ENCODE data around the gene HOATZ.
A peak's percentile ranks its signal among the peaks of the same experiment; 100 is the strongest.

The HOATZ gene

DNA sequence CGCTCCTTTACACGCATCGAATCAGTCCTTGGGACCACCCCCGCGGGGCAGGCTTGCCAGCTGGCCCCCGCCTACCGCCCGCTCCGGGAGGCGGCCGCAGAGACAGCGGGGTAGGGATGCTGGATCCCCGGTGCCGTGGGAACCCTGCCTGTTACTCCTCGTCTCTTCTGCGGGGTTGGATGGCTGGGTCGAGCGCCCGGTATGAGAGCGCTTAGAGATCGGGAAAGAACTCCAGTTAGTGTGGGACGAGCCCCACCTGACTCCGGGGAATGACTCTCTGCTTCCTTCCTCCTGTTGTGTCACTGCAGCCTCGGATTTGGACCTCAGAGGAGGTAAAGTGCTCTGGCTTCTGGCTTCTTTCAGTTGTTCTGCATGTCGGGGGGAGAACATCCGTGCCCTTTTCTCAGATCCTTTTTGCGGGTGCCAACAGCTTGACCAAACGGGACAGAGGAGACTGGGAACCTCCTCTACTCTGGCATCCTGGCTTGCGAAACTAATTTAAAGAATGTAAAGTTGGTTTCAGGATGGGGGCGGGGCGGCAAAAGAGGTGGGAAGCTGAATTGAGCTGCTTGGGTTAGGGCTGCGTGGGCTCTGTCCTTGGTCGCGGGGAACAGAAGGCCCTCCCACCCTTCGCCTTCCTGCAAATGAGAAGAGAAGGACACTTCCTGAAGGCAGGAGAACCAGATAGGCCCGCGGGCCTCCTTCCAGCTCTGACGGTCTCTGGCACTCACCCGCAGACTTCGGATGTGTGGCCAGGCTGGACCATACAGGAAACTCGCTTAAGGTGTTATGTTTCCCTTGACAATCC is 26.9 kb downstream of the HOATZ start:
- H3K4me3 ChIP-seq (ENCODE audit: insufficient read depth, low read depth, low read length) = peak overlapping the region; percentile 42
- H3K9me3 ChIP-seq (ENCODE audit: control insufficient read depth, low read length) = no peaks in the 10 kb centered on the region
- peaks cover 57% of the 10 kb centered on the region for H3K27me3 ChIP-seq (ENCODE audit: control insufficient read depth, insufficient read depth, low read length, poor library complexity, severe bottlenecking)
- H3K4me1 ChIP-seq (ENCODE audit: control insufficient read depth, insufficient read depth, low read length) = no peaks in the 10 kb centered on the region
- H3K27ac ChIP-seq (ENCODE audit: insufficient read depth, low read depth, low read length, poor library complexity, severe bottlenecking) = no peak overlapping the region
- WGBS, 2 experiments = 3% methylated on average over 41 of the region's 41 CpGs
- no peaks in the 10 kb centered on the region for H3K36me3 ChIP-seq (ENCODE audit: control insufficient read depth, insufficient read depth, low read length)

DNA sequence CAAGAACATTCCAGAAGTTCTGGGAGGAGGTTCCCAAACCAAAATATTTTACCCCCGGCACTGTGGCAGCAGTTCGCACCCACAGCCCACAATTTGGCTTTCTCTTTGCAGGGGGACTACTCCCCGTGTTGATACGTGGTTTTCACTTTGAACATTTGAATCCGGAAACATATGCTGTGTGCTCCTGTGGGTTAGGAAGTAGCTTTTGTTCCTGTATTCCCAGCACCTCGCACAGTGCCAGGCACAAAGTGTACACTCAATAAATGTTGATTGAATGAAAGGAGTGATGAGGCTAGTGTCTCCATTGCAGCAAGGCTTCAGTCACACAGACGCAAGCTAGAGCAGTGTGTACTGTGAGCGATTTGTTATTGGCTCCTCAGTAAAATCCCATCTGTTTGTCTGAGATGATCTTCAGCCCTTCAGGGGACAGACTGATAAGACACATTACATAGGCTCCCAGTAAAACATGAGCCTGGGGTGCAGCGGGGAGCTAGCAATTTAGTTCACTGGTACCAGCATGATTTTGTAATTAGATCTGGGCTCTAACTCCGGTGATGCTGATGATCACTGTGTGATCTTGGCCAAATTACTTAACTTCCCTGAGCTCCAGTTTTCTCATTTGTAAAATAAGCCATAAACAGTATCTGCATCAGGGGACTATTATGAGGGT is 28.2 kb downstream of the HOATZ start:
- peaks cover 57% of the 10 kb centered on the region for H3K27me3 ChIP-seq (ENCODE audit: control insufficient read depth, insufficient read depth, low read length, poor library complexity, severe bottlenecking)
- H3K36me3 ChIP-seq (ENCODE audit: control insufficient read depth, insufficient read depth, low read length) = no peaks in the 10 kb centered on the region
- no peak overlapping the region for H3K4me3 ChIP-seq (ENCODE audit: insufficient read depth, low read depth, low read length)
- no peak overlapping the region for H3K27ac ChIP-seq (ENCODE audit: insufficient read depth, low read depth, low read length, poor library complexity, severe bottlenecking)
- H3K4me1 ChIP-seq (ENCODE audit: control insufficient read depth, insufficient read depth, low read length) = no peaks in the 10 kb centered on the region
- H3K9me3 ChIP-seq (ENCODE audit: control insufficient read depth, low read length) = no peaks in the 10 kb centered on the region
- 89 to 91% methylated on average over 10 of the region's 10 CpGs for WGBS, 2 experiments

GRCh38 chr11:111548525-111548924 is 33.9 kb downstream of the HOATZ start:
- Histone ChIP-seq H3K4me1 (ENCODE audit: control insufficient read depth, insufficient read depth, low read length) (peaks cover 6% of the 10 kb centered on the region), H3K4me3 (ENCODE audit: insufficient read depth, low read depth, low read length) (no peak overlapping the region), H3K27ac (ENCODE audit: insufficient read depth, low read depth, low read length, poor library complexity, severe bottlenecking) (no peak overlapping the region), H3K9me3 (ENCODE audit: control insufficient read depth, low read length) (no peaks in the 10 kb centered on the region), H3K36me3 (ENCODE audit: control insufficient read depth, insufficient read depth, low read length) (no peaks in the 10 kb centered on the region), H3K27me3 (ENCODE audit: control insufficient read depth, insufficient read depth, low read length, poor library complexity, severe bottlenecking) (no peaks in the 10 kb centered on the region)
- 88 to 91% methylated on average over 2 of the region's 2 CpGs for WGBS, 2 experiments

- 80 to 83% methylated on average over 11 of the region's 11 CpGs for WGBS, 2 experiments
- Histone ChIP-seq H3K9me3 (ENCODE audit: control insufficient read depth, low read length) (no peaks in the 10 kb centered on the region), H3K4me1 (ENCODE audit: control insufficient read depth, insufficient read depth, low read length) (peaks cover 6% of the 10 kb centered on the region), H3K27me3 (ENCODE audit: control insufficient read depth, insufficient read depth, low read length, poor library complexity, severe bottlenecking) (no peaks in the 10 kb centered on the region), H3K36me3 (ENCODE audit: control insufficient read depth, insufficient read depth, low read length) (no peaks in the 10 kb centered on the region), H3K4me3 (ENCODE audit: insufficient read depth, low read depth, low read length) (no peak overlapping the region), H3K27ac (ENCODE audit: insufficient read depth, low read depth, low read length, poor library complexity, severe bottlenecking) (no peak overlapping the region)
These were observed 34.8 kb downstream of the HOATZ start for GRCh38 chr11:111549196-111549868.

DNA sequence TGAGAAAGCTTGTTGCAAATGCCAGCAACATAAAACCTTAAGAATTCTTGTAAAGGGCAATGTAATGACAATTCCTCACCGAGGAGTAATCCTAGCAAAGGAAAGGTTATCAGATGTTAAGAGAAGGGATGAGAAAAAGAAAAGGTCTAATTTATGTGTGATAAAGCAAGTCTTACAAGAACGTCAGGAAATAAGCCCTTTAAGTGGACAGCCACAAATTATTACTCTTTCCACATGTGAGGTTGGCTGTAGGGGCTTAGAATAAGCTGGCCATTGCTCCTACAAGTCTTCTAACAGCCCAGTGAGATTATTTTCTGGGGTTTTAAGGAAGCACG is 35.3 kb downstream of the HOATZ start:
- 88 to 92% methylated on average over 3 of the region's 3 CpGs for WGBS, 2 experiments
- no peak overlapping the region for H3K4me3 ChIP-seq (ENCODE audit: insufficient read depth, low read depth, low read length)
- H3K27me3 ChIP-seq (ENCODE audit: control insufficient read depth, insufficient read depth, low read length, poor library complexity, severe bottlenecking) = no peaks in the 10 kb centered on the region
- H3K36me3 ChIP-seq (ENCODE audit: control insufficient read depth, insufficient read depth, low read length) = no peaks in the 10 kb centered on the region
- no peak overlapping the region for H3K27ac ChIP-seq (ENCODE audit: insufficient read depth, low read depth, low read length, poor library complexity, severe bottlenecking)
- H3K4me1 ChIP-seq (ENCODE audit: control insufficient read depth, insufficient read depth, low read length) = peaks cover 6% of the 10 kb centered on the region
- no peaks in the 10 kb centered on the region for H3K9me3 ChIP-seq (ENCODE audit: control insufficient read depth, low read length)

- no peaks in the 10 kb centered on the region for H3K36me3 ChIP-seq (ENCODE audit: control insufficient read depth, insufficient read depth, low read length)
- peaks cover 6% of the 10 kb centered on the region for H3K4me1 ChIP-seq (ENCODE audit: control insufficient read depth, insufficient read depth, low read length)
- H3K27ac ChIP-seq (ENCODE audit: insufficient read depth, low read depth, low read length, poor library complexity, severe bottlenecking) = no peak overlapping the region
- no peak overlapping the region for H3K4me3 ChIP-seq (ENCODE audit: insufficient read depth, low read depth, low read length)
- no peaks in the 10 kb centered on the region for H3K27me3 ChIP-seq (ENCODE audit: control insufficient read depth, insufficient read depth, low read length, poor library complexity, severe bottlenecking)
- 91 to 94% methylated on average over 2 of the region's 2 CpGs for WGBS, 2 experiments
- H3K9me3 ChIP-seq (ENCODE audit: control insufficient read depth, low read length) = no peaks in the 10 kb centered on the region
These were observed 35.7 kb downstream of the HOATZ start for GRCh38 chr11:111550258-111550657.

DNA sequence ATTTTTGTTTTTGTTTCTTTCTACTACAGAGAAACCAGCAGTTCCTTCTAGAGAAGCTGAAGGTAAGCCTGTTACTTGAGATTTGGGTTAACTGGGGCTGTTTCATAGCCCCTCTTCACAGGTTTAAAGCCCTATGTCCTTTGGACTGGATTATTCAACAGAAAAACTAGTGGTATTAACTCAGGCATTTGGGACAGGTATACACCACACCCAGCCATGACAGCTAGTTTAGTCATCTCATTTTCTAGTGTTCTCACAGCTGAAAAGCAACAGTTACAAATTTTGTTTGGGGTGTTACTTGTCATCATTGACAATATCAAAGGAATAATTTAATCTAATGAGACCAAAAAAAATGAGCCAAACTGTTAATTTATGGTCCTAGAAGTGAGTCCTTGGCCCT is 40.0 kb downstream of the HOATZ start:
- H3K27ac ChIP-seq (ENCODE audit: insufficient read depth, low read depth, low read length, poor library complexity, severe bottlenecking) = no peak overlapping the region
- H3K4me3 ChIP-seq (ENCODE audit: insufficient read depth, low read depth, low read length) = no peak overlapping the region
- H3K36me3 ChIP-seq (ENCODE audit: control insufficient read depth, insufficient read depth, low read length) = no peaks in the 10 kb centered on the region
- no peaks in the 10 kb centered on the region for H3K27me3 ChIP-seq (ENCODE audit: control insufficient read depth, insufficient read depth, low read length, poor library complexity, severe bottlenecking)
- no peaks in the 10 kb centered on the region for H3K9me3 ChIP-seq (ENCODE audit: control insufficient read depth, low read length)
- H3K4me1 ChIP-seq (ENCODE audit: control insufficient read depth, insufficient read depth, low read length) = peaks cover 1% of the 10 kb centered on the region

DNA sequence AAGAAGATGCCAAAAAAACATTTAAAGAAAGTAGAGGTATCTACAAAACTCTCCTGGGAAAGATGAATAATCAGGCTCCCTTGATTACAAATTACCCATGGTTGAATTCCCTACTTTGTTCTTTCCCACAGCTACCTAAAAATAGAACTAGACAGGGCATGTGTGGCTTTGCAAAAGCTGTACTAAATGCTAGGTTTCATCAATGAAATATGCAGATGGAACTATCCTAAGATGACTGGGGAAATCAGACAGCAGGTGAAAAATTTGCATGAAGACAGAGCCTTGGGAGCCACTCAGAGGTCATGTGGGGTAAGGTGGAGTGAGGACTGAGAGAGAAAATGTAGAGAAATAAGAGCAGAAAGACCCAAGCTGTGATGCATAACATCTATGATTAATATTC is 40.7 kb downstream of the HOATZ start:
- Histone ChIP-seq H3K36me3 (ENCODE audit: control insufficient read depth, insufficient read depth, low read length) (no peaks in the 10 kb centered on the region), H3K27ac (ENCODE audit: insufficient read depth, low read depth, low read length, poor library complexity, severe bottlenecking) (no peak overlapping the region), H3K9me3 (ENCODE audit: control insufficient read depth, low read length) (no peaks in the 10 kb centered on the region)

GRCh38 chr11:111557425-111558111 is 43.0 kb downstream of the HOATZ start:
- 95 to 96% methylated on average over 5 of the region's 5 CpGs for WGBS, 2 experiments
- Histone ChIP-seq H3K27ac (ENCODE audit: insufficient read depth, low read depth, low read length, poor library complexity, severe bottlenecking) (no peak overlapping the region), H3K4me1 (ENCODE audit: control insufficient read depth, insufficient read depth, low read length) (no peaks in the 10 kb centered on the region)

More for the DNA sequence above, 40.7 kb downstream of the HOATZ start:
- H3K4me3 ChIP-seq (ENCODE audit: insufficient read depth, low read depth, low read length) = no peak overlapping the region
- no peaks in the 10 kb centered on the region for H3K4me1 ChIP-seq (ENCODE audit: control insufficient read depth, insufficient read depth, low read length)
- no peaks in the 10 kb centered on the region for H3K27me3 ChIP-seq (ENCODE audit: control insufficient read depth, insufficient read depth, low read length, poor library complexity, severe bottlenecking)

More at GRCh38 chr11:111557425-111558111, 43.0 kb downstream of the HOATZ start:
- Histone ChIP-seq H3K9me3 (ENCODE audit: control insufficient read depth, low read length) (no peaks in the 10 kb centered on the region), H3K27me3 (ENCODE audit: control insufficient read depth, insufficient read depth, low read length, poor library complexity, severe bottlenecking) (no peaks in the 10 kb centered on the region), H3K36me3 (ENCODE audit: control insufficient read depth, insufficient read depth, low read length) (no peaks in the 10 kb centered on the region), H3K4me3 (ENCODE audit: insufficient read depth, low read depth, low read length) (no peak overlapping the region)
